Measurements from ENCODE around the gene ITPKA. TPM values are rescaled to one million over a fixed set of nuclear protein-coding genes. Genes with fewer than 3 reads are reported as not detected.

ITPKA gene
- total RNA-seq, 1 donor from 2014 or later = 0.79 TPM

DNA sequence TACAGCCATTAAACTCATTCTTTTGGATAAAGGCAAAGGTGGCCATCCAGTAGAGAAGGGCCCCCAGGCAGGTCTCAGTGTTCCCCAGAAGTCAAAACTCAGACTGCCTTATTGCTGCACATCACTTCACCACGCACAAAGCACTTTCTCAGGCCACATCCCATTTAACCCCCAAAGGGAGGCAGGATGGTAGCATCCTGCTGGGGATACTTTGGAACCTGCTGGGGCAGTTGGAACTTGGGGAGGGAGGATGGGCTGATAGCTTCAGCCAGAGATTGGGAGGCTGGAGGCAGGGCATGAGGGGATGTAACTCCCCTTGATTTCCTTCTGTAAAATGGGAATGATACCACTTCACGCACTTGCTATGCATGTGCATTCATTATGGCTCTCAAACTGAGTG lies 5.0 kb downstream of the ITPKA start:
- H3K36me3 ChIP-seq (ENCODE audit: control insufficient read depth, insufficient read depth, low read length) = no peaks in the 10 kb centered on the region
- no peak for FAIRE-seq
- H3K27me3 ChIP-seq (ENCODE audit: control insufficient read depth, insufficient read depth, low read length) = peaks cover 41% of the 10 kb centered on the region

DNA sequence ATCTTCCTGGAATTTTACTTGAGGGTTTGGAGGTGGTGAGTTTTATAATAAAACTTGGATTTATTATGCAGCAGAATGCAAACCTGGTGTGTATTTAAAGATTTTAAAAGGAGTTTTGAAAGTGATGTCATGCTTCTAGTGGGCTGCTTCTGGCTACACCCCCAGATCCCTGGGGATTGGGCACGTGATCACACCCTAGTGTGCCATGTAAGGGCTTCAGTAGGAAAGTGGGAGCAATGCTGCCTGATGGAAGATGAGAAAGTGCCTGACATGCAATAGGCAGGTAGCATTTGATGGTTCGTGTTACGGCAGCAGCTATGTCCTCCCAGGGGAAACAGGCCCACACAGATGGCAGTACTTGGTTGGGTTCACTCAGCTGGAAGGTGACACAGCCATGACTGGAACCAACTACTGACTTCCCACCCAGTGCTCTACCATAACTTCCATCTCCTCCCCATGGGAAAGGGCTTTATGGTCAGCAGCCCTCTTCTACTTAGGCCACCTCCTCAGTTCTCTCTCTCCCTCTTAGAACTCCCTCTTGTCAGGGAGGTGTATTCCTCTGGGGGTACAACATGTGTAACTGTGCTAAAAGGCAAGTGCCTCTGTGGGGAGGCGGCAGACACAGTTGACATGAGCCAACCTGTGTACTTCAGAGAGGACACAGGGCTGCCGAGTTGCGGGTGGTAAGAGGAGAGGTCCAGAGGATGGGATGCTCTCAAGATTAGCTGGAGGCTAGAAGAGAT lies 5.6 kb downstream of the ITPKA start:
- H3K27me3 ChIP-seq (ENCODE audit: control insufficient read depth, insufficient read depth, low read length) = peaks cover 38% of the 10 kb centered on the region
- FAIRE-seq (no peak), DNase-seq (ENCODE audit: low read depth) (no peak)
- H3K36me3 ChIP-seq (ENCODE audit: control insufficient read depth, insufficient read depth, low read length) = no peaks in the 10 kb centered on the region
- TF ChIP-seq, protein P1, sequence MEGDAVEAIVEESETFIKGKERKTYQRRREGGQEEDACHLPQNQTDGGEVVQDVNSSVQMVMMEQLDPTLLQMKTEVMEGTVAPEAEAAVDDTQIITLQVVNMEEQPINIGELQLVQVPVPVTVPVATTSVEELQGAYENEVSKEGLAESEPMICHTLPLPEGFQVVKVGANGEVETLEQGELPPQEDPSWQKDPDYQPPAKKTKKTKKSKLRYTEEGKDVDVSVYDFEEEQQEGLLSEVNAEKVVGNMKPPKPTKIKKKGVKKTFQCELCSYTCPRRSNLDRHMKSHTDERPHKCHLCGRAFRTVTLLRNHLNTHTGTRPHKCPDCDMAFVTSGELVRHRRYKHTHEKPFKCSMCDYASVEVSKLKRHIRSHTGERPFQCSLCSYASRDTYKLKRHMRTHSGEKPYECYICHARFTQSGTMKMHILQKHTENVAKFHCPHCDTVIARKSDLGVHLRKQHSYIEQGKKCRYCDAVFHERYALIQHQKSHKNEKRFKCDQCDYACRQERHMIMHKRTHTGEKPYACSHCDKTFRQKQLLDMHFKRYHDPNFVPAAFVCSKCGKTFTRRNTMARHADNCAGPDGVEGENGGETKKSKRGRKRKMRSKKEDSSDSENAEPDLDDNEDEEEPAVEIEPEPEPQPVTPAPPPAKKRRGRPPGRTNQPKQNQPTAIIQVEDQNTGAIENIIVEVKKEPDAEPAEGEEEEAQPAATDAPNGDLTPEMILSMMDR (IDR thresholded peaks at IDR 0.05; ENCODE audit: insufficient read depth, low read length, severe bottlenecking) = no peak
- H3K4me3 ChIP-seq (ENCODE audit: low read depth, low read length) = no peak overlapping the region

More for the DNA sequence above, 5.0 kb downstream of the ITPKA start:
- no peak overlapping the region for H3K4me3 ChIP-seq (ENCODE audit: low read depth, low read length)
- TF ChIP-seq, protein P1 (IDR thresholded peaks at IDR 0.05; ENCODE audit: insufficient read depth, low read length, severe bottlenecking) = no peak
- no peak for DNase-seq (ENCODE audit: low read depth)

DNA sequence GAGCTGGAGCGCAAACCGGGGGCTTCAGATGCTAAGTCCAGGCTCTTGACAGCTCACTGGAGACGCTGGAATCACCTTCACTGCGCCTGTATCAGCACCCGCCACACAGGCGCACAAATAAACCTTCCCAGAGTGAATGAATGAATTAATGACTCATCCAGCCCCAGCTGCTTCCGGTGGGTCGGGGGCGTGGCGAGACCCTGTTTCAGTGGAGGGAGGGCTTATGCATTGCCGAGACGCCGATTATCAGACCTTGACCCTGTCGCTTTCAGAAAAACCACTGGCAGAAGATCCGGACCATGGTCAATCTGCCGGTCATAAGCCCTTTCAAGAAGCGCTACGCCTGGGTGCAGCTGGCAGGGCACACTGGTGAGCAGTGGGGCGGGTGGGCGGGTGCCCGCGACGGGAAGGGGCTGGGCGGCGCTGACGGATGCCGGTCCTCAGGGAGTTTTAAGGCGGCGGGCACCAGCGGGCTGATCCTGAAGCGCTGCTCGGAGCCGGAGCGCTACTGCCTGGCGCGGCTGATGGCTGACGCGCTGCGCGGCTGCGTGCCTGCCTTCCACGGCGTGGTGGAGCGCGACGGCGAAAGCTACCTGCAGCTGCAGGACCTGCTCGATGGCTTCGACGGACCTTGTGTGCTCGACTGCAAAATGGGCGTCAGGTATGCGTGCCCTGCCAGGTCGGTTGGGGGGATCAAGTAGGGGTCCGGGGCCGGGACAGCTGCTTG lies 7.7 kb downstream of the ITPKA start:
- peaks cover 34% of the 10 kb centered on the region for H3K27me3 ChIP-seq (ENCODE audit: control insufficient read depth, insufficient read depth, low read length)
- H3K36me3 ChIP-seq (ENCODE audit: control insufficient read depth, insufficient read depth, low read length) = no peaks in the 10 kb centered on the region
- FAIRE-seq (no peak), DNase-seq (ENCODE audit: low read depth) (no peak)
- TF ChIP-seq, protein P1 (IDR thresholded peaks at IDR 0.05; ENCODE audit: insufficient read depth, low read length, severe bottlenecking) = no peak
- no peak overlapping the region for H3K4me3 ChIP-seq (ENCODE audit: low read depth, low read length)

DNA sequence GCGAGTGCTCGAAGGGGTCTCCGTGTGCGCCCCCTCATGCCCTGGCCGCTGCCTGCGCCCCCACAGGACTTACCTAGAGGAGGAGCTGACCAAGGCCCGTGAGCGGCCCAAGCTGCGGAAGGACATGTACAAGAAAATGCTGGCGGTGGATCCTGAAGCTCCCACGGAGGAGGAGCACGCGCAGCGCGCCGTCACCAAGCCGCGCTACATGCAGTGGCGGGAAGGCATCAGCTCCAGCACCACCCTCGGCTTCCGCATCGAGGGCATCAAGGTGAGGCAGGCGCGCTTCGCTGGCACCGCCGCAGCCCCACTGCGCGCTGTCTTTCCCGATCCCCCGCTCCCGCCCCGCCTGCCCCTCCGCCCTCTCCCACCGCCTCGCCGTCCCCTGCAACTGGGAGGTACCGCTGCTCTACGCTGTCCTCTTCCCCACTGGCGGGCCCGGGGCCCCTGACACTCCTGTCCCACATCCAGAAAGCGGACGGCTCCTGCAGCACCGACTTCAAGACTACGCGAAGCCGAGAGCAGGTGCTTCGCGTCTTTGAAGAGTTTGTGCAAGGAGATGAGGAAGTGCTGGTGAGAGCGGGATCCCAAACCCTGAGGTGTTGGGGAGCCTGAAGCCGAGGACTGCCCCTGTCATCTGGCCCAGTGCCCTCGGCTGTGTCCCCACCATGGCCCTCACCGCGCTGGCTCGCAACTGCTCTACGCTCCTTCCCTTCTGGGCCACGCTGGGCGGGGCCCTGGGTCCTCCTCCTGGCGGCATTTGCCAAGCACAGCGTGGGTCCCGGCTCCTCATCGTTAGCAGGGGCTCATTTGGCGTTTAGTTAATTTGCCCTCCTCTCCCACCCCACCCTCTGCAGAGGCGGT lies 8.5 kb downstream of the ITPKA start:
- FAIRE-seq = no peak

More for the DNA sequence above, 8.5 kb downstream of the ITPKA start:
- no peak overlapping the region for H3K4me3 ChIP-seq (ENCODE audit: low read depth, low read length)
- TF ChIP-seq, protein P1 (IDR thresholded peaks at IDR 0.05; ENCODE audit: insufficient read depth, low read length, severe bottlenecking) = no peak
- no peak for DNase-seq (ENCODE audit: low read depth)
- H3K36me3 ChIP-seq (ENCODE audit: control insufficient read depth, insufficient read depth, low read length) = no peaks in the 10 kb centered on the region
- H3K27me3 ChIP-seq (ENCODE audit: control insufficient read depth, insufficient read depth, low read length) = peaks cover 31% of the 10 kb centered on the region
